HepG2 (cell line): ENCODE results near the gene CFAP100.

Source experiments
- CBX5 ChIP-seq: sonication (generic); formaldehyde crosslinking; IDR thresholded peaks from 2 replicates; pipeline ENCODE4 v1.4.0; 2020; ENCODE audit warnings: missing genetic modification reagents, borderline replicate concordance
- CTCF ChIP-seq: sonication (generic); formaldehyde crosslinking; IDR thresholded peaks from 2 replicates; pipeline ENCODE4 v1.5.0; 2020; ENCODE audit warnings: mild to moderate bottlenecking, missing genetic modification reagents, moderate library complexity
- KAT7 ChIP-seq: IDR thresholded peaks from 2 replicates; pipeline ENCODE4 v1.6.1; 2018; ENCODE audit warnings: borderline replicate concordance, missing compliant biosample characterization
- MEIS1 ChIP-seq: sonication (generic); formaldehyde crosslinking; IDR thresholded peaks from 2 replicates; pipeline ENCODE4 v1.9.0; 2021; ENCODE audit warnings: mild to moderate bottlenecking, missing genetic modification reagents, moderate library complexity, borderline replicate concordance
- NFIC ChIP-seq: IDR thresholded peaks from 2 replicates; pipeline ENCODE4 v1.6.1; 2012; ENCODE audit warnings: mild to moderate bottlenecking, low read length, inconsistent platforms
- POLR2A ChIP-seq, 2 experiments: IDR thresholded peaks; 2 replicates each; pipeline ENCODE4 v1.6.1; 2011; ENCODE audit warnings: low read depth in 2 of 2, low read length in 2 of 2, mild to moderate bottlenecking in 1 of 2, moderate library complexity in 1 of 2; ENCODE audit not compliant: insufficient read depth in 1 of 2
- POLR2AphosphoS5 ChIP-seq: IDR thresholded peaks from 2 replicates; pipeline ENCODE4 v1.6.1; 2012; ENCODE audit warnings: low read depth, low read length
- SNRNP70 ChIP-seq: fragments of 200-400 bp; formaldehyde crosslinking; IDR thresholded peaks from 2 replicates; pipeline ENCODE4 v1.6.1; 2017; ENCODE audit warnings: mild to moderate bottlenecking, low read depth, low read length, moderate library complexity
- ZNF280D ChIP-seq: sonication (generic); formaldehyde crosslinking; IDR thresholded peaks from 2 replicates; pipeline ENCODE4 v1.5.1; 2020; ENCODE audit warnings: mild to moderate bottlenecking, missing genetic modification reagents
- ZNF383 ChIP-seq: sonication (generic); formaldehyde crosslinking; IDR thresholded peaks from 2 replicates; pipeline ENCODE4 v1.4.0; 2020; ENCODE audit warnings: missing genetic modification reagents, mild to moderate bottlenecking, borderline replicate concordance
- ZNF749 ChIP-seq: sonication (generic); formaldehyde crosslinking; IDR thresholded peaks from 2 replicates; pipeline ENCODE4 v1.8.0; 2022; ENCODE audit warnings: mild to moderate bottlenecking, missing genetic modification reagents, moderate library complexity, borderline replicate concordance
- ZSCAN25 ChIP-seq: sonication (generic); formaldehyde crosslinking; IDR thresholded peaks from 2 replicates; pipeline ENCODE4 v1.8.0; 2022; ENCODE audit warnings: mild to moderate bottlenecking, missing genetic modification reagents
- TF ChIP-seq, protein P1 (sequence below): IDR thresholded peaks from 2 replicates; pipeline ENCODE4 v1.6.1; 2012; ENCODE audit warnings: inconsistent platforms
- TF ChIP-seq, protein P2 (sequence below): sonication (generic); formaldehyde crosslinking; IDR thresholded peaks from 2 replicates; pipeline ENCODE4 v1.5.0; 2020; ENCODE audit warnings: missing genetic modification reagents

DNA sequence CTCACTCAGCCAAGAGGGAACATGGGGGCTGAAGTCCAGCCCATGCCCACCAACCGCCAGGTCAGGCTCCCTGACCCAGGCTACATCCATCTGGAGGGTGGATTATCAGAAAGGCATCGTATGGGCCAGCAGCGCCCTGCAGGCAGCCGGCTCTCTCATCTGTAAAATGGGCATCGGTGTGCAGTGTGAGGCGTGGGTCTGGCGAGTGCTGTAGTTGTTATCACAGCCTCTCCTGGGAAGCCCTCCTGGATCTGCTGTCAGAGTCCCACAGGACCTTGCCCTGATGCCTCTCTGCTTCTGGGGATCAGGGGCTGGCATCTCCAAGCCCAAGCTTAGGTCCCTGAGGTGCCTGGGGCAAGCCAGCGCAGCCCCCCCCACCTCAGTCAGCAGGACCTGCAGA, 27.4 kb downstream of the CFAP100 start:
- TF ChIP-seq ZNF280D (CRISPR knock-in tag) (no peak), KAT7 (CRISPR knock-in tag) (no peak), NFIC (no peak), ZNF383 (CRISPR knock-in tag) (no peak), SNRNP70 (no peak), POLR2A (IDR thresholded peaks at IDR 0.05; ENCODE audit: insufficient read depth in 1 of 2, low read depth in 2 of 2, low read length in 2 of 2) (no peak), CBX5 (CRISPR knock-in tag) (no peak), ZSCAN25 (CRISPR knock-in tag) (no peak), CTCF (CRISPR knock-in tag) (no peak), POLR2AphosphoS5 (no peak), ZNF749 (CRISPR knock-in tag) (no peak), MEIS1 (CRISPR knock-in tag) (no peak)
- TF ChIP-seq, protein P1, sequence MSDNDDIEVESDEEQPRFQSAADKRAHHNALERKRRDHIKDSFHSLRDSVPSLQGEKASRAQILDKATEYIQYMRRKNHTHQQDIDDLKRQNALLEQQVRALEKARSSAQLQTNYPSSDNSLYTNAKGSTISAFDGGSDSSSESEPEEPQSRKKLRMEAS: no peak
- TF ChIP-seq, protein P2, sequence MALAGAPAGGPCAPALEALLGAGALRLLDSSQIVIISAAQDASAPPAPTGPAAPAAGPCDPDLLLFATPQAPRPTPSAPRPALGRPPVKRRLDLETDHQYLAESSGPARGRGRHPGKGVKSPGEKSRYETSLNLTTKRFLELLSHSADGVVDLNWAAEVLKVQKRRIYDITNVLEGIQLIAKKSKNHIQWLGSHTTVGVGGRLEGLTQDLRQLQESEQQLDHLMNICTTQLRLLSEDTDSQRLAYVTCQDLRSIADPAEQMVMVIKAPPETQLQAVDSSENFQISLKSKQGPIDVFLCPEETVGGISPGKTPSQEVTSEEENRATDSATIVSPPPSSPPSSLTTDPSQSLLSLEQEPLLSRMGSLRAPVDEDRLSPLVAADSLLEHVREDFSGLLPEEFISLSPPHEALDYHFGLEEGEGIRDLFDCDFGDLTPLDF (CRISPR knock-in tag): no peak
